ENCODE results near the gene EPS8L3. TPM values are rescaled to one million over a fixed set of nuclear protein-coding genes. Genes with fewer than 3 reads are reported as not detected.
A peak's percentile ranks its signal among the peaks of the same experiment; 100 is the strongest.

Gene EPS8L3
- total and polyA plus RNA-seq, 2 of the 4 experiments (the other 2 are of a cell fraction): not detected

DNA sequence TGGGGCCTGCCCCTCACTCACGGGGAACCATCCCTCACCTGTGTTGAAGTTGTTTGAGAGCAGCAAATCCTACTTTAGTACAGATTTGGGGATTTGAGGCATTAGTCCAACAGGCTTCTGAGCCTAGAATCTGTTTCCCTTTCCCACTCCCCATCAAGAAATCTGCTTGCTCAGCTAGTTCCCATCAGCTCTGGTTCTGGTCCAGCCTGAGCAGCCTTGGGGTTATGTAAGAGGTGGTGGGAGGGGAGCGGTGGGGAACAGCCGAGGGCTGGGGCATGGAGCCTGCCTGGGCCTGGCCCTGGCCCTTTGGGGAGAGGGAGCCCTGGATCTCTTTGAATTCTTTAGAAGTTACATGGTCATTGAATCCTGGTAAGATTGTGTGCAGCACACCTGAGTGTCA, 47.6 kb downstream of the EPS8L3 start:
- H4K20me1 ChIP-seq (ENCODE audit: insufficient read depth, low read length): no peaks in the 10 kb centered on the region
- no TSS peak for BruUV-seq (replicated peaks)
- no peaks in the 10 kb centered on the region for H3K79me1 ChIP-seq (ENCODE audit: low read depth in 1 of 2, low read length in 2 of 2)
- H3K9ac ChIP-seq (ENCODE audit: low read depth, low read length): no peak overlapping the region
- no peak overlapping the region for H3K4me3 ChIP-seq (ENCODE audit: insufficient read depth, low read depth, low read length)
- H3K14ac ChIP-seq (replicated peaks; ENCODE audit: low read depth, low read length): no peak overlapping the region
- intact Hi-C loops (cut with micrococcal nuclease): no loop called here
- WGBS, 2 experiments (ENCODE audit: extremely low coverage in 2 of 2, insufficient read length in 1 of 2): 88% methylated on average over 2 of the region's 3 CpGs; no CpG with 5 or more reads in 1 of the 2 experiments
- H2AK5ac ChIP-seq (ENCODE audit: low read depth, low read length): no peak overlapping the region
- no peak overlapping the region for H2BK20ac ChIP-seq (ENCODE audit: low read depth, low read length)
- H2BK5ac ChIP-seq (ENCODE audit: low read depth, low read length, poor library complexity, severe bottlenecking): no peak overlapping the region
- H3K27me3 ChIP-seq (ENCODE audit: control insufficient read depth, insufficient read depth, low read length): no peaks in the 10 kb centered on the region; the same call in 1 of the 2 replicates
- H3K9me1 ChIP-seq (ENCODE audit: insufficient read depth, low read length): no peaks in the 10 kb centered on the region
- ChIA-PET CTCF (no interaction called here), POLR2A (ENCODE audit: unreplicated experiment) (no interaction called here)
- DNase-seq: no peak
- no peak overlapping the region for H3K23ac ChIP-seq (ENCODE audit: low read depth, low read length)
- TF ChIP-seq, protein P1, sequence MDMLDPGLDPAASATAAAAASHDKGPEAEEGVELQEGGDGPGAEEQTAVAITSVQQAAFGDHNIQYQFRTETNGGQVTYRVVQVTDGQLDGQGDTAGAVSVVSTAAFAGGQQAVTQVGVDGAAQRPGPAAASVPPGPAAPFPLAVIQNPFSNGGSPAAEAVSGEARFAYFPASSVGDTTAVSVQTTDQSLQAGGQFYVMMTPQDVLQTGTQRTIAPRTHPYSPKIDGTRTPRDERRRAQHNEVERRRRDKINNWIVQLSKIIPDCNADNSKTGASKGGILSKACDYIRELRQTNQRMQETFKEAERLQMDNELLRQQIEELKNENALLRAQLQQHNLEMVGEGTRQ (IDR thresholded peaks at IDR 0.05; ENCODE audit: low read depth, low read length): no peak
- TF ChIP-seq MAFK (IDR thresholded peaks at IDR 0.05; ENCODE audit: low read depth, low read length): peak; percentile 10; the same call in 1 of the 2 replicates
- H3K18ac ChIP-seq (ENCODE audit: low read depth, low read length): no peak overlapping the region
- H3K4me2 ChIP-seq (ENCODE audit: low read depth, low read length): no peak overlapping the region
- dilution Hi-C loops (cut with HindIII; ENCODE audit: low sequenced_read_pairs, unreplicated experiment): no loop called here
- no peak overlapping the region for H2BK120ac ChIP-seq (ENCODE audit: low read depth, low read length)
- no peak overlapping the region for H4K91ac ChIP-seq (ENCODE audit: insufficient read depth, low read depth, low read length)
- H3K27ac ChIP-seq (ENCODE audit: insufficient read depth, low read length): no peak overlapping the region
- no peak overlapping the region for H4K8ac ChIP-seq (ENCODE audit: low read depth in 2 of 2, low read length in 2 of 2)
- in situ Hi-C loops (cut with MboI; ENCODE audit: low sequenced_read_pairs): no loop called here
- ATAC-seq (ENCODE audit: low read depth): no peak
- H3K36me3 ChIP-seq (ENCODE audit: control insufficient read depth, insufficient read depth, low read length): no peaks in the 10 kb centered on the region
- no peak overlapping the region for H3K4ac ChIP-seq (ENCODE audit: low read depth, low read length)
- H2BK15ac ChIP-seq (ENCODE audit: low read depth, low read length): no peak overlapping the region
- H3K56ac ChIP-seq (ENCODE audit: extremely low read depth, insufficient read depth, low read length): no peak overlapping the region
- H2AFZ ChIP-seq (replicated peaks; ENCODE audit: low read length, poor library complexity): no peak overlapping the region
- H3K4me1 ChIP-seq (ENCODE audit: control insufficient read depth, insufficient read depth, low read length): peaks cover 6% of the 10 kb centered on the region; the same call in 1 of the 2 replicates
- no peak overlapping the region for H2AK9ac ChIP-seq (replicated peaks; ENCODE audit: low read depth, low read length, poor library complexity)
- no peak overlapping the region for H4K5ac ChIP-seq (ENCODE audit: low read depth, low read length)
- H3K9me3 ChIP-seq (ENCODE audit: control insufficient read depth, insufficient read depth, low read length): no peaks in the 10 kb centered on the region

Measured in IMR-90 (cell line).